ENCODE results near the gene CTSC.
A peak's percentile ranks its signal among the peaks of the same experiment; 100 is the strongest.

Gene CTSC

DNA sequence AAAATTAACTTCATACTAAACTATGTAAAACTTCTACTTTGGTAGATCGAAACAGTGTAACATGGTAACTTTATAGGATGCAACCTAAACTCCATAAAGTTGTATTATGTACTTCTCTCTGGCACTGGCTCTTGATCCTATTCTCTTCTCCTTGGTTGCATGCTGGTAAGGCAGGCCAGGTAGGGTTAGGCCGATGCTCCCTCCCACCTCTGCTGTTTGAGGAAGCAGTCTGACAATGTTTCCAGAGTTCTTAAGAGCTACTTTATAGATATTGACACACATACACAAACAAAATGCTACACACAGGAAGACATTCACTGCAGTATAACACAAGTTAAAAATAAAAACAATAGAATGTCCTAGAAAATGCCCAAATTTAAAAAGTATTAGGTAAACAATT is 22.5 kb downstream of the CTSC start:
- DNase-seq = no peak

DNA sequence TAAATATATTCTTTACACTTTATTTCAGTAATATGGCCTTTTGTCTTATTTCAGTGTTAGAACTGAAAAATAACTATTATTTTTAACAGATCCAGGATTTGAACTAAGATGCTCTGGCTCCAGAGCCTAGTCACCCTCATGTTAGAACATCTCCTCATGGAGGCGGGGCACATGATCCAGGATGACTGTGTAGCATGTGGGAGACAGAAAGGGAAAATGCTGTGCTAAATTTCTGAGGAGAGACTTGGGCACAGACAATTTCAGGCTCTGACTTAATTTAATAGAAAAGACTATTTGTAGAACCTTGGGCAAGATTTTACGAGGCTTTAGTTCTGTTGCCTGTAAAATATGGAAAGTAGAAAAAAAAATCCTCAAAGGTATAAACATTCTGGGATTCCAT is 24.1 kb downstream of the CTSC start:
- DNase-seq = no peak

DNA sequence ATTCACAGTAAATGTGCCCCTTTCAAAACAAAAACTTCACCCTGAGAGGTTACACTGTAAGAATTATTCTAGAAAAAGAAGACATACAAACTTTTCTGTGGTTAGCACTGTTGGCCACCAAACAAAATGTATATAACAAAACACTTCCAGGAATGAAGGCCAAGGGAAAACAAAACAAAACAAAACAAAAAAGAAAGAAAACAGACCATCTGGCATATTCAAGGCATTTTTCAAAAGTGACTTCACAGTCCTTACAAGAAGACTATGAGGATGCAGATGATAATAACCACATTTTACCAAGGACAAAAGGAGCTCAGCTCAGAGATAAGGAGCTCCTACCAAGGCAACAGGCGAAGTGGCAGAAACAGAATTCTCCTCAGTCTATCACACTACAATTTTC is 24.9 kb downstream of the CTSC start:
- no peak for DNase-seq

DNA sequence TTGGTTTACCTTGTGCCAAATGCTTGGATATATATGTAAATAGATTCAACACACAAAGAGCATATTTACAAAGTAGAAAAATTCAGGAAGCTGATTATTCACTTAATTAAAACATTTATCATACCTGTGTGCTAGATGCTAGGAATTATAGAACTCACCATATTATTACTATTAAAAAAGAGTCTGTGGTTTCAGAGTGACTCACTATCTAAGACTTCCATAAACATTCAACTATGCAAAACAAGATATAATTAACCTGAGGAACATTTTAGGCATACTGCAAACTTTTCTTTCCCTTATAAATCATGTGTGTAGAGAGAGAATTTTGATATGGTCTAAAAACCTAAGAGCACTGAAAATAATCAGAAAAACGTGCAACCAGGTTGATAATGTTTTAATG is 27.3 kb downstream of the CTSC start:
- DNase-seq = no peak

DNA sequence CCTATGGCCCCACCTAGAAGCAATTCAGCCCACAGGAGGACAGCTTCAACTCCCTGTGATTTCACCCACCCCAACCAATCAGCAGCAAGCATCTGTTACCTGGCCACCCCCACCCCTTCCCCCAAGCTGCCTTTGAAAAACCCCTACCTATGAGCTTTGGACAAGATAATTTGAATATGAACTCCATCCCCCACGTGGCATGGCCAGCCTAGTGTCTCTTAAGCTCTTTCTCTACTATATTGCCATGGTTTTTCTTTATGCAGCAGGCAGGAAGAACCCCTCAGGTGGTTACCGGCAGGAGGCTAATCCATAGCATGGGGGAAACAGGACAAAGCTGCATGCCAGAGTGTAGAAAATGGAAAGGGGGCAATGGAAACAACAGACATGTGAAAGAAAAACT is 29.0 kb downstream of the CTSC start:
- no peak for DNase-seq

DNA sequence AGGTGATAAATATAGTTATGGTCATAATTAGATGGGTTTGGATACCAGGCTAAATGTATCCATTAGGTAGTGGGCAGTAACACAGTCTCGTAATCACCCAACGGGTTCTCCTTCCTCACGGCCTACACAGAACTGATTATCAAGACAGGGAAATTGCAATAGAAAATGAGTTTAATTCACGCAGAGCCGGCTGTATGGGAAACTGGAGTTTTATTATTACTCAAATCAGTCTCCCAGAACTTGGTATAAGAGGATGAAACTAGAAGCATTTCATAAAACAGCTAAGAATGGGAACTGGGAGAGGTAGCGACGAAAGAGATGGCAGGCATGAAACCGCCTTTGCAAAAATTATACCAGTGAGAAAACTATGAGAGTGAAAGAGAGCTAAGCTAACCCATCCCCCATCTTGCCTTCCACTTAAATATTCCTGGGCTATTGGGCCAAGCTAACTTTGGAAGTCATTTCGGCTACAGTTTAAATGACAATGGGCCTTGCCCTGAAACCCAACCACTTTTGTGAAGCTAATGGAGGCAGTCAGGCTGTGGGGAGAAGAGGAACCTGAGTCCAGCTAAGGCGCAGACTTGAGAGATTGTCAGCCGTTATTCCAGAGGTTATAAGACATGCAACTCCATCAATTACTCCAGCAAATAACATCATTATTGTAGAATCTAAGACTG is 29.6 kb downstream of the CTSC start:
- no peak for DNase-seq

DNA sequence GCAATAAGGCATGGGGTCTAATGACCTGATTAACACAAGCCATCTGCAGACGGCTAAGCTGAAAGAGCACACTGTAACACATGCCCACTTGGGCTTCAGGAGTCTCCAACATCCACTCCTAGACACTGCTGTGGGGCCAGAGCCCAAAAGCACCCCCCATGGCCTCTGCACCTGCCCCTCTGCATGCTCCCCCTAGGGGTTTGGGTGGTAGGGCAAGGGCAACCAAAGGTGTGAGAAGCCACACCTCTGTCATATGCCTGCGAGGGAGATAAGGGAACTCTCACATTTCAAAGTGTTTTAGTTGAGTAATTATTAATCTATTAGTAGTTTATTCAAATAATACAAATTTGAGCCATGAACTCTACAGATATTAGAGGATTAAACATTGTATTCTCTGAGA is 30.8 kb downstream of the CTSC start:
- no peak for DNase-seq

DNA sequence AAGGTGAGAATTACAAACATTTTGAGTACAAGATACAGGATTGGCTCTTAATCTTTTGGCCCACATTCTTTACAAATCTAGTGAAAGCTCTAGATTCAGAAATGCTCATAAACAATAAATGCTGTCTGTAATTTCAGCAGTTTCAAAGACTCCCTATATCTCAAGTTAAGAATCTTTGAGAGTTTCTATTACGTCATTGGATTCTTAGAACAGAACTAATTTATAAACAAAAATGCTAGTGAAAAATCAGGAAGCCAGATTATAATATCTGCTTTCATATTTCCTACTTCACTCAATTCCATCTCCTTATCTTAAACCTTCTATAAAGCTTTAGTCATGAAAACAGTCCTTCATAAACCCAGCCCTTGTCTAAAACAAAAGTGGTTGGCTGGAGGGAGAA is 32.1 kb downstream of the CTSC start:
- DNase-seq = no peak

DNA sequence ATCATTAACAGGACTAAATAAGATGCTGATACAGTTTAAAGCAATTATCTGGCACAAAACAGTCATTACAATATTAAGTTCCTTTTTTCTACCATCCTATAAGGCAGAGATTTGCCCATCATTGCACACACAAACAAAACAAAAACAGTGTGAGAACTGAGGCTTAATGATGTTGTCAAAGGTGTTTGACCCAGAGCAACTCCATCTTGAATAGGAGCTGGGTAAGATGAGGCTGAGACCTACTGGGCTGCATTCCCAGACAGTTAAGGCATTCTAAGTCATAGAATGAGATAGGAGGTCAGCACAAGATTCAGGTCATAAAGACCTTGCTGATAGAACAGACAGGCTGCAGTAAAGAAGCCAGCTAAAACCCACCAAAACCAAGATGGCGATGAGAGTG is 33.2 kb downstream of the CTSC start:
- no peak for DNase-seq

DNA sequence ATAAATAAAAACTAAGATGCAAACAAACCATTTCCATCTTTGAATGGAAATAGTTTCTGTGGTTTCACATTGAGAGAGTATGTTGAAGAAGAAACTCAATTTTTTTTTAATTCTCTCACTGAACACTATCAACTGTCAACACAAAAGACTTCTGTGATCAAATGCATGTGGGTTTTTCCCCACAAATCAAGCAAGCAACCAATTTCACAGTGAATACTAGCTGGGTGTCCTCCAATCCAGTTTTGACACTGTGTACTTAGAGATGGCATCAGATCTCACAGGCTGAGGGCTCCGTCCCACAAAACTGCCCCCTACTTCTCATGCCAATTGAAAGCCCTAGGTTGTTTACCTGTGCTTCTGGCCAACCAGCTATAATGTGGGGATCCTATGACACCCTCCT is 34.5 kb downstream of the CTSC start:
- peak; percentile 23 for DNase-seq

DNA sequence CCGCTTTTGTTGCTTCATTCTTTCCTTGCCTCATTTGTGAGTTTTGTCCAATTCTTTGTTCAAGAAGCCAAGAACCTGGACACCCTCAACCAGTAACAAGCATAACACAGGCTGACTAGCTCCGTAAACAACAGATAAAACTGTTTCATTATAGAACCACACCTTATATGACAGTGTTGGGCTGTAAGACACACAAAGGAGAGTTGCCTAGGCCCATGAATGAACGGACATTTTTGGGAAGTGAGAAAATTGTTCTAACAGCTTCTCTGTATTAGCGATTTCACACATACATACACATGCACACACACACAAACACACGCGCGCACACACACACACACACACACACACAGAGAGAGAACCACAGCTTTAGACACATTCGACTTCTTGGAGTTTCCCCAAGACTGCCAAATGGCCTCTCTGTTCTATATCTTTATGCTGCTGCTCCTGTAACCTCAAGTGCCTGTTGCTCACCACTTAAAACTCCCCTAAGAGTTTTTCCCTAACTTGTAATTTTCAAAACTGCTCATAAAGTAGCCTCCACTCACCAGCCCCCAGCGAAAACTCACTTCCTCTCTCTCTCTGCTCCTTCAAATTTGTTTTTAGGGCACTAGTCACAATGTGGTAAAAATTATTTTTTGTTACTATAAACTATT is 35.9 kb downstream of the CTSC start:
- peak; percentile 58 for DNase-seq

DNA sequence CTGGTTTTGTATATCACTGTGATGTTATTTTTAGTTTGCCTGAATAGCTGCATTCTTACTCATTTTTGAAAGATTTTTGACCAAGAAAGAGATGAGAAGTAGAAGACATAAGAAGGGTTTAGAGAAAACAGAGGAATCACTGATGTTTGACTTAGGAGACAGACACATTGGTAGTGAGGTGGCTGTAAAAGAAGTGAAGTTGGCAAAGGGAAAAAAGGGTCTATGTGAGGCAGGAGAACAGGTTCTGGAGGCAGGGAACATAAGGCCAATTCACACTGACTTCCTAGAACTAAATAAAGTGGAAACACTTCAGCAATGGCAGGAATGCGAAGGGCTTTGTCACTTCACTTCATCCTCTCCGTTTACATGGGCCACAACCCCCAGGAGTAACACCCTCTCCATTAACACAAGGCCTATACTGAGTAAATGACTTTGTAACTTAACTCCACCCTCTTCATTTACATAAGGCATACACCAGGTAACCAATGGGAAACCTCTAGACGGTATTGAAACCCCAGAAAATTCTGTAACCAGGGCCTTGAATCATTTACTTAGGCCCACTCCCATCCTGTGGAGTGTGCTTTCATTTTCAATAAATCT is 36.5 kb downstream of the CTSC start:
- peak; percentile 55 for DNase-seq

DNA sequence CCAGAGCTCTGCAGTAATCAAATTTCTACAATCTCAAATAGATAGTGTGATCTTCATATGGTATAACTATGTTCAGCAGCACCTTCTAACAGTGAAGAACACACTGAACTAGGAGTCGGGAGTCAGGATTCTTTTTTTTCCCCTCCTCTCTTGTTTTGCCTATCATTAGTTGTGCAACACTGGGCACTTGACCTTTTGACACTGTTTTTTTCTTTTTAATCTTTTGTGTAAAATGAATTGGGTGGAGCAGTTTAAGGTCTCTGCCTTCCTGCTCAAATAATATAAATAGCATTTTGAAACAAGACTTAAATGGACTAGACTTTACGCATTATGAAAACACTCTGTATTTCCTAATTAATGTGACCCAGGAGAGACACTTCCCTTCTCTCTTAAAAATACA is 39.7 kb downstream of the CTSC start:
- no peak for DNase-seq

DNA sequence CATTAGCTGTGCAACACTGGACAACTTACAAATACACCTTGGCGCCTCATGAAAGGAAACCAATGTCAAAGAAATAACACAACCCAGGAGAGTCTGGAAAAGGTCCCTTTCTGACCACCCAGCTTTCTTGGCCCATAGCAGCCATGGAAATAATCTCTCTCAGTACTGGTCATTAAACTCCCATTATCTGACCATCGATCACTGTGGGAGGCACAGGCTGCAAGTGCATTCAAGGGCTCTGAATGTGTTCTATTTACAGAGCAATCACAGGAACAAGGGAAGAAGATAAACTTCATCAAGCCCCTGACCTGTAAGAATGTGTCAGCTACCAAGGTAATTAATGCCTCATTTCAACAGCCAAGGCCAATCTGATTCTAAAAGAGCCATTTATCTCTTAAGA is 40.1 kb downstream of the CTSC start:
- DNase-seq = no peak

DNA sequence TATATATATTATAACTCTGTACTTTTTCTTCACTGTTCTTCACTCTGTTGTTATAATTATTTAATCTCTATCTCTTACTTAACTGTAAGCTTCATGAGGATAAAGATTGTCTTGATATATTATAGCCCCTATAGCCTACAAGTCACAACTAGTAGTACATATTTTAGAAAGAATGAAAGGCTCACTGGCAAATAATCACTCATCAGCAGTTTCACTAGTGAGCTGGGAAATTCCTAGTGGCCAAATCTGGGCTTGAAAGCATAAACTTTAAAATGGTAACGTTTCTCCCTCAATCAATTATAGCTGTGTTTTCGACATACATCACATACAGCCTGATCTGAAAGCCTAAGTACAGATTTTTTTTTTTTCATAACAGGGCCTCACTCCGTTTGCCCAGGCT is 42.5 kb downstream of the CTSC start:
- no peak for DNase-seq

DNA sequence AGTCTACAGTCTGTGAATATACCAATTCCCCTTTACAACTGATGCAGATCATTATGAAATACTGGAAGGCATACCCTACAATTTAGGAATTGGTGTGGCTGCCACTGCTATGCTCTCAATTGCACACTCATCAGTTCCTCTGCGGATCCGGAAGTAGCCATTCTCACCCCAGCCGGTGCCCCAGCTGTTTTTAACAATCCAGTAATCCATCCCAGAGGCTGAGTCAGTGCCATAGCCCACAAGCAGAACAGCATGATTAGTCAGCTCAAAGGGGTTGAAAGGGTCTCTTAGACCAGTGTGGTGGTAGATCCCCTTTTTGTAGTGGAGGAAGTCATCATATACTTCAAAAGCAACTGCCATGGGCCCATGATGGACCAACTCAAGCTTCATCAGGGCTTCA is 43.6 kb downstream of the CTSC start:
- DNase-seq = no peak

DNA sequence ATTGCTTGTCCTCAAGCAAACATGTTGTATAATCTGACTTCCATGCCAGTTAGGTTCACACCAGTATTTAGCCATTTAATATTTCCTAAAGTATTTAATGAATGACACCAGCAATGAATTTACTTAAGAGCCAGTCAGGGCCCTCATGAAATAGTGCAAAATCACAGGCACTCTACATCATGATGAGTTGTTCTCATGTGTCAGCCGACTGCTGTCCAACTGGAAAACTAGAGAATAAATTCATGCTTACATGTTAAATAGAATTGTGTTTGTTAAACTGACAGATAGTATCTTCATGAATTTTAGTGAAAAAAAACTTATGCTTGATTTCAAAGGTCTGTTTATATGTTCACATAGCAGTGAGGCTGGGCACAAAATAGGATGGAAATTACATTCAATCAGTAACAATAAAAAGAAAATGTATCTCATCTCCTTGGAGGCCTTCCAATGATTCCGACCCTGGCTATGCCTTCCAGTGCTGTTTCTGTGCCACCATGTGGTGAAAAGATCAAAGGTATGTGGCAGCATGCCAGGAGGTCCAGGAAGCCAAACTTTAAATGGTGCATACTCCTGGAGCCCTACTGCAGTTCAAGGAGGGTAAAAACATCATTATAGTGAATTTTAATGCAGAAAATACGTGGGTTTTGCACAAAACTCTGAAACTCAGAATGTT is 45.2 kb downstream of the CTSC start:
- DNase-seq = no peak

DNA sequence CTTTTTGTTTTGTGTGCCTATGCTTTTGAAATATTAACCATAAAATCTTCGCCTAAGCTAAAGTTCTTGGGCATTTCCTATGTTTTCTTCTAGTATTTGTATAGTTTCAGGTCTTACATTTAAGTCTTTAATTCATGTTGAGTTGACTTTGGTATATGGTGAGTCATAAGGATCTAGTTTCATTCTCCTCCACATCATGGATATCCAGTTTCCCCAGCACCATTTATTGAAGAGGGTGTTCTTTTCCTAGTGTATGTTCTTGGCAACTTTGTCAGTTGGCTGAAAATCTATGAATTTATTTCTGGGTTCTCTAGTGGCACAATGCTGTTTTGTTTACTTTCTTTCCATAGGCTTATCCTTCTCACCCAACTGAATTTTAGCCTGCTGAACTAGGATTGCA is 49.0 kb downstream of the CTSC start:
- DNase-seq = no peak

DNA sequence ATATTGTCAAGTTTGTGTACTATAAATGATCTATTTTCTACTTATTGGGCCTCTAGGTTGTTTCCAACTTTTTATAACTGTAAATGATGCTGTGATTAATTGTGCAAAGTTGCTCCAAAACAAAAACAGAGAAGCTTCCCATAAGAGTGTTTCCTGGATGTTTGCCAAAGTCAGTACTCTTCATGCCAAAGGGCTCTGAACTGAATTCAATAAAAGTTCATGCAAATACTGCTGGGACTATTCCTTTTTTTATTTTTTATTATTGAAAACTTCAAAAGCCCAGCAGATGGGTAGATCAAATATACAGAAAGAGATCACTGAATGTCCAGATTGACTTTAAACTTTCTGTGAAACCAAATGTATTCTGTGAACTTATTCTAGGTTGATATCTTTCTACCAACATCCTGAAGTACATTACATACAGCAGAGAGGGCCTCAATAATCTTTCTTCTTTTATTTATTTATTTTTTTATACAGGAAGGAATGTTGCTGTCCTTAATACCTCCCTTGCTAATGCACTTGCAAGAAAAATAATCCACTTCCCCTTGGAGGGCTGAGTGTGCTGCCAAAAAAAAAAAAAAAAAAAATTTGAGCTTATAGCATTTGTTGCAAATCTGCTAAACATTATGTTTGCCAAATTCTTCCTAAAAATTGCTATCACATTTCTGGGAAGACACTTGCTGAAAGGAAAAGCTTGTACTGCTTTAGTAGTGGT is 53.0 kb downstream of the CTSC start:
- no peak for DNase-seq

DNA sequence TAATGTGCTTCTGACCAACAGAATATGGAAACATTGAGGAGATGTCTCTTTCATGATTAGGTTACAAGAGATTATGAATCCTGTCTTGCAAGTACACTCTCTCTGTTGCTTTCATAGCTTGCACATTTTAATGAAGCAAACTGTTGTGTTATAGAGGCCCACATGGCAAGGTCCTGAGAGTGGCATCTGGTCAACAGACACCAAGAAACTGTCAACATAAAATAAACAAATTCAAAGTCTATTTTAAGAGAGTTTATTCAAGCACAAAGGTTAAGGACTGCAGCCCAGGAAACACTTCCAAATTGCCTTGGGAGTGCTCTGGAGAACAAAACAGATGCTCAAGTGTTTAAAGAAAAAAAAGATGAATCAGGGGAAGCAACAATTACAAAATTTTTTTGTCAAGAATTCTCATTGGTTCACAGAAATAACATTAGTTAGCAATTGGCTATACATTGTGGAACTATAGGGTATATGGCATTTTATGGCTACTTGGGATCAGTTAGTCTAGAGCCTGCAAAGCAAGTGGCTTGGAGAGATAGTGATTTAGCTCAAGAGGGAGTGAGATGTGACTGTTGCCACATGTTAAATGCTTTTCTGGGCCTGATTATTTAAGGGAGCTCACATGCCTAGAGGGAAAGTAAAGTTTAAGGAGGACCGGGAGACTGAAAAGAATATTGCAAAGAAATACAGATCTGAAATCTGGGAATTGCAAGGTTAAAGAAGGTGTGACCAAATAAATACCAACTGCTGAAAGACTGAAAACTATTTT is 54.6 kb downstream of the CTSC start:
- no peak for DNase-seq

DNA sequence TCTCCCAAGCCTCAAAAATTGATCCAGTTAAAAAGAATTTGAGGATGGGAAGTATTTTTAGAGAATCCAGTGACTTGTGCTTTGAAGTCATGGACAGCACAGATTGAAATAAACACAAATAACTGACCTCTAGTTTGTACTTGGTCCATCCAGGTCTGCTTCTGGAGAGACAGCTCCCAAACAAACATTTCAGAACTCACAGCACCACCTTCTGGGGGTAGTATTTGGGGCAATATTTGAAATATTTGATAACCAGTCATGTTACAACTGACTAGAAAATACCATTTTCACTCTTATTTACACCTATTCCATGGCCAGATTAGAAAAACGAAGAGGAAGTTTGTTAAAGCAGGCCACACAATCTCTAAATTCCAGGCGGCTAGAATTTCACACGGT is 56.2 kb downstream of the CTSC start:
- DNase-seq = no peak

DNA sequence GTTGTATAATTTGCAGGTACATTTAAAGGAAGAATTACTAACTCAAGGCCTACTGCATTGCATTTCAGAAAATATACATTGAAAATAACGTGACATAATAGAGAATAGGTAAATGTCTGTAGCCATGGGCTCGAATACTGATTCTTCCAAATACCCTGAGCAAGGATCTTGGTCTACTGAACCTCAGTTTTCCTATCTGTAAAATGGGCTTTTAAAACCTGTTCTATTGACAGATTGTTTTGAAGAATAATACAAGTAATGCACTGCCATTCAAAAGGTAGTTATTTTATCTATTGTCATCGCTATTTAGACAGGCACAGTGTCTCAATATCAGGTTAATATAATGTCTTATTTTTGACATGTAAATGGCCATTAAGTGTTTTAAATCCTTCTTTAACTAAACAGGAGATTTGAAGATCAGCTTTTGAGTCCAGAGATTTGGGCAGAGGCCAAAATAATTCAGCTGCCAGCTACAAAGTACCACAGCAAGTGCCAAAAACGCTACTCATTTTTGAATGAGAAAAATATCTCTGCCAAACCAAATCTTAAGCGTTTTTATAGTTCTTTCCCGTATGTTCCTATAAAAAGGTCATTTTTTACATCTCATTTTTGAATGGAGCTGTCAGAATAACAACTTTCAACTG is 56.7 kb downstream of the CTSC start:
- DNase-seq = no peak
